SU-DHL-6 (cell line): ENCODE data around the gene CLDN12.
A peak's percentile ranks its signal among the peaks of the same experiment; 100 is the strongest.

Experiments
- H2AFZ ChIP-seq: fragments of 200-600 bp; sonication (generic); 2 replicates; pipeline ENCODE4 v1.6.1; 2014; ENCODE audit warnings: low read depth, mild to moderate bottlenecking, moderate library complexity, mixed read lengths, antibody characterized with exemption, low read length; ENCODE audit not compliant: severe bottlenecking
- H3F3A ChIP-seq: fragments of 200-600 bp; shearing (Covaris generic); 2 replicates; pipeline ENCODE4 v1.6.0; 2016; ENCODE audit warnings: antibody characterized with exemption, mild to moderate bottlenecking; ENCODE audit not compliant: insufficient read depth
- H3K27ac ChIP-seq: fragments of 200-600 bp; sonication (generic); 2 replicates; pipeline ENCODE4 v1.5.1; 2016; ENCODE audit warnings: low read depth, mild to moderate bottlenecking, low read length, moderate library complexity, mixed read lengths
- H3K27me3 ChIP-seq: fragments of 200-600 bp; sonication (generic), shearing (Covaris generic); 2 replicates; pipeline ENCODE4 v1.6.0; 2014; ENCODE audit warnings: mild to moderate bottlenecking, low read length
- H3K36me3 ChIP-seq: fragments of 200-600 bp; sonication (generic); 2 replicates; pipeline ENCODE4 v1.6.1; 2014; ENCODE audit warnings: mild to moderate bottlenecking, low read length, mixed read lengths
- H3K4me2 ChIP-seq: fragments of 300-600, 200-600 bp; shearing (Covaris generic), sonication (generic); 2 replicates; pipeline ENCODE4 v1.6.0; 2014; ENCODE audit warnings: low read length, low read depth, mild to moderate bottlenecking; ENCODE audit not compliant: poor library complexity, severe bottlenecking
- H3K4me3 ChIP-seq: fragments of 200-600 bp; sonication (generic); 2 replicates; pipeline ENCODE4 v1.5.1; 2014; ENCODE audit warnings: antibody characterized with exemption, low read length, mild to moderate bottlenecking, mixed read lengths; ENCODE audit not compliant: insufficient read depth, poor library complexity, severe bottlenecking
- H3K79me2 ChIP-seq: fragments of 200-600 bp; sonication (generic); 2 replicates; pipeline ENCODE4 v1.6.1; 2014; ENCODE audit warnings: mild to moderate bottlenecking, low read length, moderate library complexity; ENCODE audit not compliant: insufficient read depth
- H3K9ac ChIP-seq: fragments of 200-600 bp; sonication (generic); 2 replicates; pipeline ENCODE4 v1.7.0; 2014; ENCODE audit warnings: mild to moderate bottlenecking, low read length
- H3K9me2 ChIP-seq: fragments of 200-600 bp; sonication (generic); replicated peaks from 2 replicates; pipeline ENCODE4 v1.6.1; 2014; ENCODE audit warnings: low read length; ENCODE audit not compliant: insufficient read depth
- H3K9me3 ChIP-seq: fragments of 200-600 bp; sonication (generic); 2 replicates; pipeline ENCODE4 v1.6.1; 2014; ENCODE audit warnings: low read length, mixed read lengths; ENCODE audit not compliant: insufficient read depth
- H4K20me1 ChIP-seq: fragments of 200-600 bp; sonication (generic); 2 replicates; pipeline ENCODE4 v1.6.1; 2014; ENCODE audit warnings: low read depth, mild to moderate bottlenecking, antibody characterized with exemption, low read length, moderate library complexity, mixed read lengths
- EZH2phosphoT487 ChIP-seq: fragments of 200-600 bp; sonication (generic), shearing (Covaris generic); conservative IDR thresholded peaks from 2 replicates; pipeline ENCODE4 v1.6.1; 2018; ENCODE audit warnings: mild to moderate bottlenecking, antibody characterized with exemption, low read length, moderate library complexity, mixed read lengths
- TF ChIP-seq, protein P1 (sequence below): fragments of 200-600 bp; sonication (generic); IDR thresholded peaks from one replicate; pipeline ENCODE4 v1.5.1; 2017; ENCODE audit warnings: antibody characterized with exemption, mild to moderate bottlenecking, low read length, moderate library complexity; ENCODE audit not compliant: insufficient read depth, poor library complexity, severe bottlenecking

The CLDN12 gene

GRCh38 chr7:90453931-90454330 lies 50.7 kb downstream of the CLDN12 start:
- Histone ChIP-seq H3K4me2 (no peak overlapping the region), H2AFZ (no peak overlapping the region), H3K9ac (no peak overlapping the region), H3K27me3 (no peaks in the 10 kb centered on the region), H3K27ac (no peak overlapping the region), H3F3A (no peaks in the 10 kb centered on the region), H3K36me3 (no peaks in the 10 kb centered on the region), H4K20me1 (no peaks in the 10 kb centered on the region), H3K9me2 (no peaks in the 10 kb centered on the region), H3K9me3 (no peaks in the 10 kb centered on the region), H3K79me2 (no peaks in the 10 kb centered on the region), H3K4me3 (no peak overlapping the region)
- no peak for TF ChIP-seq EZH2phosphoT487
- TF ChIP-seq, protein P1, sequence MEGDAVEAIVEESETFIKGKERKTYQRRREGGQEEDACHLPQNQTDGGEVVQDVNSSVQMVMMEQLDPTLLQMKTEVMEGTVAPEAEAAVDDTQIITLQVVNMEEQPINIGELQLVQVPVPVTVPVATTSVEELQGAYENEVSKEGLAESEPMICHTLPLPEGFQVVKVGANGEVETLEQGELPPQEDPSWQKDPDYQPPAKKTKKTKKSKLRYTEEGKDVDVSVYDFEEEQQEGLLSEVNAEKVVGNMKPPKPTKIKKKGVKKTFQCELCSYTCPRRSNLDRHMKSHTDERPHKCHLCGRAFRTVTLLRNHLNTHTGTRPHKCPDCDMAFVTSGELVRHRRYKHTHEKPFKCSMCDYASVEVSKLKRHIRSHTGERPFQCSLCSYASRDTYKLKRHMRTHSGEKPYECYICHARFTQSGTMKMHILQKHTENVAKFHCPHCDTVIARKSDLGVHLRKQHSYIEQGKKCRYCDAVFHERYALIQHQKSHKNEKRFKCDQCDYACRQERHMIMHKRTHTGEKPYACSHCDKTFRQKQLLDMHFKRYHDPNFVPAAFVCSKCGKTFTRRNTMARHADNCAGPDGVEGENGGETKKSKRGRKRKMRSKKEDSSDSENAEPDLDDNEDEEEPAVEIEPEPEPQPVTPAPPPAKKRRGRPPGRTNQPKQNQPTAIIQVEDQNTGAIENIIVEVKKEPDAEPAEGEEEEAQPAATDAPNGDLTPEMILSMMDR = no peak

GRCh38 chr7:90455163-90456030 lies 52.1 kb downstream of the CLDN12 start:
- H3K9ac ChIP-seq = no peak overlapping the region
- H3K36me3 ChIP-seq = no peaks in the 10 kb centered on the region
- H3K27ac ChIP-seq = no peak overlapping the region
- H3K79me2 ChIP-seq = no peaks in the 10 kb centered on the region
- no peaks in the 10 kb centered on the region for H4K20me1 ChIP-seq
- H3K9me2 ChIP-seq = no peaks in the 10 kb centered on the region
- H2AFZ ChIP-seq = peak overlapping the region; percentile 42
- no peak for TF ChIP-seq EZH2phosphoT487
- TF ChIP-seq, protein P1 = peak; percentile 76
- no peaks in the 10 kb centered on the region for H3K27me3 ChIP-seq
- no peaks in the 10 kb centered on the region for H3F3A ChIP-seq
- no peak overlapping the region for H3K4me3 ChIP-seq
- H3K4me2 ChIP-seq = peak overlapping the region; percentile 6
- H3K9me3 ChIP-seq = no peaks in the 10 kb centered on the region

DNA sequence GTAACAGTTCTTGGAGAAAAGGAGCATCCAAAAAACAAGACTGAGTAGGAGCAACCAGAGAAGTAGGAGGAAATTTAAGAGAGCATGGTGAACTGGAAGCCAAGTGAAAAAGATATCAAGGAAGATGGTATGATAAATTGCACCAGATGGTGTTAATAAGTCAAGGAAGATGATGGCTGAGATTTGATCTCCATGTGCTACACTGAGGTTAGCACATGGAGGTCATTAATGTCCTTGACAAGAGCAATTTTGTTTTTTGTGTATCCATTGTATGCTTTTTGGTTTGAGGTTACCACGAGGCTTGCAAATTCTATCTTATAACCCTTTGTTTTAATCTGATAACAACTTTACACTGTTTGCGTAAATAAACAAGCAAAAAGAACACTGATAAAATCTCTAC lies 54.8 kb downstream of the CLDN12 start:
- Histone ChIP-seq H3K4me3 (no peak overlapping the region), H2AFZ (no peak overlapping the region), H3K36me3 (no peaks in the 10 kb centered on the region), H3K9me2 (no peaks in the 10 kb centered on the region), H3K9me3 (no peaks in the 10 kb centered on the region), H3F3A (no peaks in the 10 kb centered on the region), H3K4me2 (no peak overlapping the region), H3K27ac (no peak overlapping the region), H4K20me1 (no peaks in the 10 kb centered on the region), H3K9ac (no peak overlapping the region), H3K79me2 (no peaks in the 10 kb centered on the region), H3K27me3 (no peaks in the 10 kb centered on the region)
- TF ChIP-seq, protein P1 = no peak
- TF ChIP-seq EZH2phosphoT487 = no peak
